Loucy (cell line): ENCODE results near the gene SLC46A2.

Source experiments
- H2AFZ ChIP-seq: fragments of 200-600 bp; sonication (generic); 2 replicates; pipeline ENCODE4 v1.6.0; 2016; ENCODE audit warnings: antibody characterized with exemption, mild to moderate bottlenecking, low read length, moderate library complexity
- H3F3A ChIP-seq: fragments of 200-600 bp; 2 replicates; pipeline ENCODE4 v1.6.0; 2016; ENCODE audit warnings: antibody characterized with exemption, low read depth, mild to moderate bottlenecking
- H3K27me3 ChIP-seq: fragments of 200-600 bp; sonication (generic); 2 replicates; pipeline ENCODE4 v1.6.1; 2014; ENCODE audit warnings: low read length, mild to moderate bottlenecking; ENCODE audit not compliant: insufficient read depth, poor library complexity, severe bottlenecking
- H3K36me3 ChIP-seq: fragments of 200-600 bp; sonication (generic); 2 replicates; pipeline ENCODE4 v1.6.1; 2016; ENCODE audit warnings: low read length; ENCODE audit not compliant: insufficient read depth
- H3K4me1 ChIP-seq: fragments of 200-600 bp; sonication (generic); 2 replicates; pipeline ENCODE4 v1.5.1; 2014; ENCODE audit warnings: low read length, mild to moderate bottlenecking; ENCODE audit not compliant: insufficient read depth, poor library complexity, severe bottlenecking
- H3K4me2 ChIP-seq: fragments of 200-600 bp; sonication (generic); 2 replicates; pipeline ENCODE4 v1.6.0; 2014; ENCODE audit warnings: antibody characterized with exemption, low read length, low read depth, mild to moderate bottlenecking; ENCODE audit not compliant: poor library complexity, severe bottlenecking
- H3K4me3 ChIP-seq: fragments of 200-600 bp; sonication (generic); 2 replicates; pipeline ENCODE4 v1.5.1; 2014; ENCODE audit warnings: low read length, mild to moderate bottlenecking, mixed read lengths; ENCODE audit not compliant: poor library complexity, severe bottlenecking
- H3K79me2 ChIP-seq: fragments of 200-600 bp; sonication (generic); 2 replicates; pipeline ENCODE4 v1.6.1; 2014; ENCODE audit warnings: low read length; ENCODE audit not compliant: insufficient read depth
- H3K9ac ChIP-seq: fragments of 200-600 bp; sonication (generic); 2 replicates; pipeline ENCODE4 v1.6.0; 2014; ENCODE audit warnings: mild to moderate bottlenecking, low read depth, low read length, moderate library complexity; ENCODE audit not compliant: poor library complexity, severe bottlenecking
- H3K9me2 ChIP-seq: fragments of 200-600 bp; sonication (generic); replicated peaks from 2 replicates; pipeline ENCODE4 v1.6.1; 2016; ENCODE audit warnings: low read depth, low read length, mixed read lengths
- H3K9me3 ChIP-seq: fragments of 200-600 bp; sonication (generic); 2 replicates; pipeline ENCODE4 v1.6.1; 2014; ENCODE audit warnings: mild to moderate bottlenecking, antibody characterized with exemption, low read length, low read depth; ENCODE audit not compliant: insufficient read depth
- H4K20me1 ChIP-seq: fragments of 200-600 bp; sonication (generic); 2 replicates; pipeline ENCODE4 v1.6.0; 2014; ENCODE audit warnings: antibody characterized with exemption, low read length, mild to moderate bottlenecking; ENCODE audit not compliant: insufficient read depth, poor library complexity, severe bottlenecking
- CTCF ChIP-seq: fragments of 200-600 bp; sonication (generic); conservative IDR thresholded peaks from 2 replicates; pipeline ENCODE4 v1.5.1; 2014; ENCODE audit warnings: mild to moderate bottlenecking, antibody characterized with exemption, low read length
- EZH2phosphoT487 ChIP-seq: fragments of 200-600 bp; IDR thresholded peaks from 2 replicates; pipeline ENCODE4 v1.6.1; 2018; ENCODE audit warnings: antibody characterized with exemption, mild to moderate bottlenecking, moderate library complexity, borderline replicate concordance

SLC46A2 gene

GRCh38 chr9:112892981-112893380 lies 2.3 kb upstream of the SLC46A2 start:
- Histone ChIP-seq H3K36me3 (no peaks in the 10 kb centered on the region), H3K9me2 (no peaks in the 10 kb centered on the region), H3K27me3 (no peaks in the 10 kb centered on the region), H3K9ac (no peak overlapping the region), H2AFZ (no peak overlapping the region), H3F3A (no peaks in the 10 kb centered on the region), H3K4me1 (no peaks in the 10 kb centered on the region), H3K79me2 (no peaks in the 10 kb centered on the region), H3K4me2 (no peak overlapping the region), H3K9me3 (no peaks in the 10 kb centered on the region), H4K20me1 (no peaks in the 10 kb centered on the region), H3K4me3 (no peak overlapping the region)
- TF ChIP-seq CTCF (no peak), EZH2phosphoT487 (no peak)

GRCh38 chr9:112891521-112891920 lies 845 bp upstream of the SLC46A2 start:
- H3F3A ChIP-seq: no peaks in the 10 kb centered on the region
- no peaks in the 10 kb centered on the region for H4K20me1 ChIP-seq
- no peak overlapping the region for H3K9ac ChIP-seq
- no peak for TF ChIP-seq CTCF
- no peak for TF ChIP-seq EZH2phosphoT487
- H3K4me2 ChIP-seq: no peak overlapping the region
- H3K9me2 ChIP-seq: no peaks in the 10 kb centered on the region
- H3K79me2 ChIP-seq: no peaks in the 10 kb centered on the region
- no peaks in the 10 kb centered on the region for H3K27me3 ChIP-seq
- H3K4me1 ChIP-seq: no peaks in the 10 kb centered on the region
- H3K4me3 ChIP-seq: no peak overlapping the region
- no peaks in the 10 kb centered on the region for H3K36me3 ChIP-seq
- no peaks in the 10 kb centered on the region for H3K9me3 ChIP-seq
- H2AFZ ChIP-seq: no peak overlapping the region

GRCh38 chr9:112887381-112887780 lies 3.3 kb downstream of the SLC46A2 start:
- no peaks in the 10 kb centered on the region for H3K79me2 ChIP-seq
- no peak overlapping the region for H3K4me3 ChIP-seq
- no peaks in the 10 kb centered on the region for H3K9me3 ChIP-seq
- H4K20me1 ChIP-seq: no peaks in the 10 kb centered on the region
- no peaks in the 10 kb centered on the region for H3F3A ChIP-seq
- H3K4me1 ChIP-seq: no peaks in the 10 kb centered on the region
- no peaks in the 10 kb centered on the region for H3K36me3 ChIP-seq
- H3K27me3 ChIP-seq: no peaks in the 10 kb centered on the region
- H3K9me2 ChIP-seq: no peaks in the 10 kb centered on the region
- no peak overlapping the region for H3K4me2 ChIP-seq
- H2AFZ ChIP-seq: no peak overlapping the region
- TF ChIP-seq EZH2phosphoT487: no peak
- peak; percentile 55 for TF ChIP-seq CTCF
- H3K9ac ChIP-seq: no peak overlapping the region
